Measurements from ENCODE around the gene FAM222A.

The FAM222A gene

GRCh38 chr12:109726106-109726497 is 12.5 kb downstream of the FAM222A start:
- no peak for FAIRE-seq

DNA sequence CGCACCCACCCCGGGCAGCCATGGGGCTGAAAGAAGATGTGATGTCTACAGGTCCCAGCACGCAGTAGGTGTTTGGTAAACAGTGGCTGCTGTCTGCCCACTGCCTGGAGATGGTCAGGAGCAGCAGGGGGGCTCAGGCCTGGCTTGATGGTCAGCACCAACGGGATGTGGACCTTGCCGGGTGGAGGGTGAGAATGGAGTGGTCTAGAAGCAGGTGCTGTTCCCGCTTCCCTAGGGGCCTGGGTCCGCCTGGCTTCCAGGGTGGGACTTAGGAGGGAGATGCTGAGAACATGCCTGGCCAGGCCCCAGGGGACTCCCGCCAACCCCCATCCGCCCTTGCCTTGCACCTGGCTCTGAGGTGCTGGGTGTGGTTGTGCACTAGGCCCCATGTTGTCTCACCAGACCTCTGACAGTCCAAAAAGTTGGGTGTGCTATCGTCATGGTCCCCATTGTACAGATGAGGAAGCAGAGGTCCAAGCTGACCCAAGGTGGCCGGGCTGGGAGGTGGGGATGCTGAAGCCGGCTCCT is 12.9 kb downstream of the FAM222A start:
- no peak for FAIRE-seq

DNA sequence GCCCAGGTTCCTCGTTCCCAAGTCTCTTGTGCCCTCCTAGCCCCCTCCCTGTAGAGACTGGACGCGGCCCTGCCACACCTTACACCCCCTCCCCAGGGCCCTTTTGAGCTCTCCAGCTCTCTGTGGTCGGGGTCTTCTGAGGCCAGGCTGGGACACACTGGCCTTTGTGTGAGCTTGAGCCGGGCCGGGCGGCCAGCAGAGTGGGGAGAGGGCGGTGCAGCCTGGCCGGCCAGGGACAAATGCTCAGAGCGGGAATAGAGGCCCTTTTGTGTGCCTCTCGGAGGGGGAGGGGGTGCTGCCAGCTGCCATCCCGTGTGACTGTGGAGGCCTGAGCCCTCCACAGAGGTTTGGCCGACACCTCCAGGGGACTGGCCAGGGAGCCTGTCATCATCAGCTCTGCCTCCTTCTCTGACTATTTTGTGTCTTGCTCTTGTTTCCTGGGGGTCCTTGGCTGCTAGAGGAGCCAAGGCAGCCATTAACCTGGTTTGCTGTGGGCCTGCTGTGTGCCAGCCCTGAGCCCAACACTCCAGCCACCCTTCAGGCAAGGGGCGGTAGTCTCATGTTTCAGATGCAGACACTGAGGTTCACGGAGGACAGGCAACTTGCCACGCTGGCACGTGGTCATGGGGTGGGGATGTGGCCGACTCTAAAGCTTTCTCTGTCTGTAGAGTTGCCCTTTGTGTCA is 13.6 kb downstream of the FAM222A start:
- no peak for FAIRE-seq

GRCh38 chr12:109727746-109728726 is 14.4 kb downstream of the FAM222A start:
- FAIRE-seq: no peak

DNA sequence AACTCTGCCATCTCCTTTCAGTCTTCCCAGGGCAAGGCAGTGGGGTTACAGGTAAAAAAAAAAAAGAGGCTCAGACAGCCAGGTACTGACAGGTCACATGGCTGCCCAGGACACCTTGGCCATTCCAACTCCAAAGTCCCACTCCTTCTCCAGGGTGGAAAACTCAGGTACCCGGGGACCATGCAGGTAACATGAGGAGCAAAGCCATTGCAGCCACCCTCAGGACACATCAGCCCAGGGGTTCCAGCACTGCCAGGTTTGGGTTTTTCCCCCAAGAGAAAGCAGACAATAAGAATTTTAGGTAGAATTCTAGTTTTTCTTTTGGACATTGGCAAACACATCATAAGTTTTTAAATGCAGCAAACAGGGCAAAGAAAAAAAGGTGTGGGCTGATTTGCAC is 15.3 kb downstream of the FAM222A start:
- no peak for FAIRE-seq

- no peak for FAIRE-seq
These were observed 15.8 kb downstream of the FAM222A start for GRCh38 chr12:109729371-109729781.

- no peak for FAIRE-seq
These were observed 16.2 kb downstream of the FAM222A start for GRCh38 chr12:109729801-109730200.

GRCh38 chr12:109730306-109731145 is 16.9 kb downstream of the FAM222A start:
- no peak for FAIRE-seq

DNA sequence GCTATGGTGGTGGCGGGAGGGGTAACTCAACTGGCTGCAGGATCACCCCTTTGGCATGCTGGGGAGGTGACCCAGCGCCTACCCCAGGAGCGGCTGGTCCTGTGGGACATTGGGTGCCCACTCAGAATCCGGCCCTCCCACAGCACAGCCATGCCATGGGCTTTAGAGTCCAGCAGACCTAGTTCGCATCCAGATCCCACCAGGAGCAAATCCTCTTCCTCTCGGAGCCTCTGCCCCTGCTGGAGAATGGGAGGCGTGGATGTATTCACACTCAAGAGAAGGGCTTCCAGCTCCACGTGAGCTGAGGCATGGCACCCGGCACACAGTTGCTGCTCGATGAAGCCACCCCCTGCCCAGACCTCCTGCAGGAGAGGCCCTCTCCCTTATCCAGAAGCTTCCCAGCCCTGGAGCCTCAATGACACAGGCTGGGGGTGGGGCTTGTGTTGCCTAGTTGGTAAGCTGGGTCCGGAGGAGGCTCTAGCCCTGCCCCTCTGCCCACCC is 17.7 kb downstream of the FAM222A start:
- no peak for FAIRE-seq

- no peak for FAIRE-seq
These were observed 18.2 kb downstream of the FAM222A start for GRCh38 chr12:109731806-109732205.

- no peak for FAIRE-seq
These were observed 19.0 kb downstream of the FAM222A start for GRCh38 chr12:109732321-109733305.

DNA sequence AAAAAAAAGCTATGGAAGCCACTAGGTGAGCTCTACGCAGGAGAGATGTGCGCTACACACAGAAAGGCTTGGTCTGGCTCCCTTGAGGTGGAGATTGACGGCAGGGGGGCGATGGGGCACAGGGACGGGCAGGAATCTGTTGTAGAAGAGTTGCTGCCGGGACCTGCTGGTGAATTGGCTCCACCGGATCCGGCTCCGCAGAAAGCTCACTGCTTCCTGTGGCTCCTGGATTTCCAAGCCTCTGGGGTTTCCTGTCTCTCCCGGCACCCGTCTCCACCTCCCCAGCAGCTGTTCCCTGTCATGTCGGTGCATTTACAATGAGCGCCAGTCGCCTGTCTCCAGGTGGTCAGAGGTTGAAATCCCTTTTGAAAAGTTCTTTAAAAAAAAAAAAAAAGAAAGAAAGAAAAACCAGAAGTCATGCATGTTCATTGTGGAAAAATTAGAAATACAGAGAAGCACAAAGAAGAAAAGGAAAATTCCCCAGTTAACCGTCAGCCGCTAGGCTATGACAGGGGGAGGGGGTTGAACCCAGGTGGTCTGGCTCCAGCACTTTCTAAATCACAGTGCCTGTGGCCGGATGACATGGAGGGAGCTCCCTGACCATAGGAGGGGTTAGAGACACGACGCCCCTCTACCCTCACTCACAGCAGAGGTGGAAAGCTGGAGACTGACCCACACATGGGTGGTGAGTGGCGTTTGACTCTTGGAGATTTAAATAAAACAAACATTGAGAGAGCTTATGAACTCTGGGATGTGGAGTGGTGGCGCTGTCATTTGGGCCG is 20.8 kb downstream of the FAM222A start:
- FAIRE-seq: no peak

GRCh38 chr12:109735051-109735521 is 21.5 kb downstream of the FAM222A start:
- no peak for FAIRE-seq

- FAIRE-seq: no peak
These were observed 22.4 kb downstream of the FAM222A start for GRCh38 chr12:109735825-109736551.

- FAIRE-seq: no peak
These were observed 23.0 kb downstream of the FAM222A start for GRCh38 chr12:109736552-109737108.

GRCh38 chr12:109737126-109737525 is 23.5 kb downstream of the FAM222A start:
- FAIRE-seq: no peak

DNA sequence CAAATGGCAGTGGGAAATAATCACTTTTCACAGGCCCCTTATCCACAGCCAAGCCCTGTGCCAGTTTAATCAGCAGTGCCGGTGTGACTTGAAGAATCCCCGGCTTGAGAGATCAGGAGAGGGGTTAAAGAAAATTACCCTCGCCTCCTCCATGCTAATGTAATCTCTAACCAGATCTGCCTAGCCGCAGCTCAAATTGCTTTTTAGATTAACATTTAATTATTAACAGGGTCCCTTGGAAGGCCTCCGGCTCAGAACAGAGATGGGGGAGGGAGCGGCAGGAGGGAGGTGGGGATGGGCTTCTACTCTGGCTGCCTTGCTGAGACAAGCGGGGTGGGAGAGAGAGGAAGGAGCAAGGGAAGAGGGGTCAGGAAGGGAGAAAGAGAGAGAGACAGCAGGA is 24.0 kb downstream of the FAM222A start:
- FAIRE-seq: no peak

DNA sequence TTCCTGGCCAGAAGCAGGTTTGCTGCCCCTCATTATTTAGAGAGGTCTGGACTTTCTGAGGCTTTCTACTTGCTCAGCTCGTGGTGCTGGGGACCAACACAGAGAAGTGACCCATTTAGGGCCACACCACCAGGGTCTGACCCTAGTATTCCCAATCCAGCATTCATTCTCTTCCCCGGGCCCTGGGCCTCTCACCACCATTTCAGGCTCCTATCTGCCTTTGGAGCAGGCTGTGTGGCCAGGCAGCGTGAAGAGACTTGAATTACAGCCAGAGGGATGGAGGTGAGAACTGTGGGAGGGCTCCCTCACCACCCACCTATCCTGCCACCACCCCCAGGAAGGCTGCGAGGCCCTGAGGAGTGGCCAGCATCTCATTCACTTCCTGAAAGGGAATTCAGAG is 24.6 kb downstream of the FAM222A start:
- no peak for FAIRE-seq
